ENCODE data around the gene CDS2. TPM values are rescaled to one million over a fixed set of nuclear protein-coding genes. Genes with fewer than 3 reads are reported as not detected.

CDS2 gene
- polyA plus RNA-seq, 1 donor from 2014 or later = 66.7 TPM

DNA sequence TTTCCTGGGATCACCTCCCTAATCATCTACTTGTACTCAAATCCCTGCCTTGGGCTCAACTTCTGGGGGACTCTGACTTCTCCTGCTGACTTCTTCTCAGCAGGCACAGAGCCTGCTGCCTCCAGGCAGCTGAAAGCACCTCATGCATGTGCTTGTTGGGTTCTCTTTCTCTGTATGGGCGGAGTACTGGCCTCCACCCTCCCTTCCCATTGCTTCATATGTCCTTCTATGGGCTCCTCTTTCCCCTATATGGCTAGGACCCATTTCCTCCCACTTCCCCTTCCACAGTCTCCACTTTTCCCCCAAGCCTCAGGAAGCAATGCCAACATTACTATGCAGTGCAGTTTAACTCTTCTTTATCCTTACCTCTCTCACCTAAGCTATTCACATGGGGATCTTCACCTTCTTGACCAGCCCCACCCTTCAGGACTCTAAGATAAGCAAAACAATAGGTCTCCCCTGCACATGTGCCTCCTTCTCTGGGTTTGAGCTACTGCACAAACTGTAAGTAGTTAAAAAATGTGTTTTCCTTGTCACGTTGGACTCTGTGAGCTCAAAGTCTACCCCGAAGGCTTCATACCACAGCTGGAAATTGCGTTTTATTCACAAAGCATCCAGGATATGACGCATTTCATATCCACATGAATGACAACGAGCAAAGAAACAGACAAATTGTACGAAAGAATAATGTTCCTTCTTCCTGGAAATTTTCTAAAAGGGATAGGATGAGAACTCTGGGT lies 93.7 kb downstream of the CDS2 start:
- TF ChIP-seq, protein P1, sequence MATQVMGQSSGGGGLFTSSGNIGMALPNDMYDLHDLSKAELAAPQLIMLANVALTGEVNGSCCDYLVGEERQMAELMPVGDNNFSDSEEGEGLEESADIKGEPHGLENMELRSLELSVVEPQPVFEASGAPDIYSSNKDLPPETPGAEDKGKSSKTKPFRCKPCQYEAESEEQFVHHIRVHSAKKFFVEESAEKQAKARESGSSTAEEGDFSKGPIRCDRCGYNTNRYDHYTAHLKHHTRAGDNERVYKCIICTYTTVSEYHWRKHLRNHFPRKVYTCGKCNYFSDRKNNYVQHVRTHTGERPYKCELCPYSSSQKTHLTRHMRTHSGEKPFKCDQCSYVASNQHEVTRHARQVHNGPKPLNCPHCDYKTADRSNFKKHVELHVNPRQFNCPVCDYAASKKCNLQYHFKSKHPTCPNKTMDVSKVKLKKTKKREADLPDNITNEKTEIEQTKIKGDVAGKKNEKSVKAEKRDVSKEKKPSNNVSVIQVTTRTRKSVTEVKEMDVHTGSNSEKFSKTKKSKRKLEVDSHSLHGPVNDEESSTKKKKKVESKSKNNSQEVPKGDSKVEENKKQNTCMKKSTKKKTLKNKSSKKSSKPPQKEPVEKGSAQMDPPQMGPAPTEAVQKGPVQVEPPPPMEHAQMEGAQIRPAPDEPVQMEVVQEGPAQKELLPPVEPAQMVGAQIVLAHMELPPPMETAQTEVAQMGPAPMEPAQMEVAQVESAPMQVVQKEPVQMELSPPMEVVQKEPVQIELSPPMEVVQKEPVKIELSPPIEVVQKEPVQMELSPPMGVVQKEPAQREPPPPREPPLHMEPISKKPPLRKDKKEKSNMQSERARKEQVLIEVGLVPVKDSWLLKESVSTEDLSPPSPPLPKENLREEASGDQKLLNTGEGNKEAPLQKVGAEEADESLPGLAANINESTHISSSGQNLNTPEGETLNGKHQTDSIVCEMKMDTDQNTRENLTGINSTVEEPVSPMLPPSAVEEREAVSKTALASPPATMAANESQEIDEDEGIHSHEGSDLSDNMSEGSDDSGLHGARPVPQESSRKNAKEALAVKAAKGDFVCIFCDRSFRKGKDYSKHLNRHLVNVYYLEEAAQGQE (IDR thresholded peaks at IDR 0.05; ENCODE audit: borderline replicate concordance) = peak; percentile 27
- TF ChIP-seq TAF1 (IDR thresholded peaks at IDR 0.05; ENCODE audit: low read depth) = no peak
- H3F3A ChIP-seq (ENCODE audit: insufficient read depth, low read length, poor library complexity, severe bottlenecking) = no peaks in the 10 kb centered on the region
- H3K9me2 ChIP-seq (ENCODE audit: insufficient read depth, low read length) = no peaks in the 10 kb centered on the region
- no peaks in the 10 kb centered on the region for H3K27me3 ChIP-seq (ENCODE audit: insufficient read depth, low read depth, low read length)
- H3K9ac ChIP-seq (ENCODE audit: low read length) = peak overlapping the region; percentile 29
- no peaks in the 10 kb centered on the region for H3K36me3 ChIP-seq (ENCODE audit: insufficient read depth, low read length)
- H3K4me3 ChIP-seq (ENCODE audit: low read length) = peak overlapping the region; percentile 29
- no peak overlapping the region for H3K4me2 ChIP-seq (ENCODE audit: low read length)
- no peaks in the 10 kb centered on the region for H4K20me1 ChIP-seq (ENCODE audit: insufficient read depth)
- H3K27ac ChIP-seq (ENCODE audit: low read length) = peak overlapping the region; percentile 42
- H2AFZ ChIP-seq (ENCODE audit: low read depth, low read length) = no peak overlapping the region
- H3K79me2 ChIP-seq (replicated peaks; ENCODE audit: insufficient read depth, low read length) = no peaks in the 10 kb centered on the region
- H3K9me3 ChIP-seq (ENCODE audit: low read length) = no peaks in the 10 kb centered on the region

DNA sequence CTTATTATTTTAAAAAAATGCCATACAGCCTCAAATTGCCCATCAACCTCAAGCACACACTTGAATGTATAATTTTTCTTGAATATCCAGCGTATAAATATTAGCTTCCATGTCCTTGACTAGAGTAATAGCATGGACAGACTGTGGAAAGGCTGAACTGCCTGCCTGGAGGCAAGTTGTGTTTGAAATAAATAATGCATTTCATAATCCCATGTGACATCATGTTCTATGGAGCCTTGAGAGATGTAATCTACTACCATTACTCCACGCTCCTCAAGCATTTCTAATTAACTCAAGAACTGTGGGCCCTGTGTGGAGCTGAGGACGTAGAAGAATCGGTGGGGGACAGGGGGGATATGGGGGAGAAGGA lies 94.2 kb downstream of the CDS2 start:
- Histone ChIP-seq H3K9me2 (ENCODE audit: insufficient read depth, low read length) (no peaks in the 10 kb centered on the region), H3K9me3 (ENCODE audit: low read length) (no peaks in the 10 kb centered on the region), H3K4me2 (ENCODE audit: low read length) (no peak overlapping the region), H2AFZ (ENCODE audit: low read depth, low read length) (no peak overlapping the region), H3F3A (ENCODE audit: insufficient read depth, low read length, poor library complexity, severe bottlenecking) (no peaks in the 10 kb centered on the region), H3K79me2 (replicated peaks; ENCODE audit: insufficient read depth, low read length) (no peaks in the 10 kb centered on the region), H4K20me1 (ENCODE audit: insufficient read depth) (no peaks in the 10 kb centered on the region), H3K27ac (ENCODE audit: low read length) (peak overlapping the region; percentile 42), H3K27me3 (ENCODE audit: insufficient read depth, low read depth, low read length) (no peaks in the 10 kb centered on the region), H3K4me3 (ENCODE audit: low read length) (peak overlapping the region; percentile 29), H3K36me3 (ENCODE audit: insufficient read depth, low read length) (no peaks in the 10 kb centered on the region), H3K9ac (ENCODE audit: low read length) (peak overlapping the region; percentile 29)
- TF ChIP-seq TAF1 (IDR thresholded peaks at IDR 0.05; ENCODE audit: low read depth) = no peak

DNA sequence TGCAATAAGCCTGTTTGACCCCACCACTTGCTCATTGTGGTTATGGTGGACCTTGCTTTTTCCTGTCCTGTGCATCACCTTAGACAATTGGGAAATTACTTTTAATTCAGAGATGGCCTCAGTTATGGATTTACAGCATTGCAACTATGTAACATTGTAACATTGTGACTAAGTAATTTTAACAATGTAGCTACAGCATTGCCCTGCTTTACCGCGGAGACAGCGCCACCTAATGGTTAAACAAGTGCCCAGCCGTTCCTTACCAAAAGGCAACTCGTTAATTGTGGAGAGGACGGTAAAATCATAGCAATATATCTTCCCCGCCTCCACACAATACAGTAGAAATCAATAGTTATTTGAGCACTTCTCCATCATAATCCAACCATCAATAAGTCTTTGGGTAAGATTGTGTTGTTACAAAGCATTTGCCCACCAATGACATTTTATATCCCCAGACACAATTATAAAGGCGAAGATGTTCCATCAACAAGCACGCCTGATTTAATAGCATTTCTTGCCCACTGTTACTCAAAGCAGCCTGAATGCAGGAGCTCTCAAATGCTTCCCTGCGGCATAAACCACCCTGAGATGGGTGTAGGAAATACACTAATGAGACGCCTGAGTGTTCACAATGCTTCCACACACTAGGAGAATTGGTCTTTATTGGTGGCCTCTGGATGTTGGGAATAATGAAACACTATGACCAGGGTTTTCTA lies 96.3 kb downstream of the CDS2 start:
- Histone ChIP-seq H3K9me2 (ENCODE audit: insufficient read depth, low read length) (no peaks in the 10 kb centered on the region), H3K9ac (ENCODE audit: low read length) (no peak overlapping the region), H2AFZ (ENCODE audit: low read depth, low read length) (no peak overlapping the region), H3K4me3 (ENCODE audit: low read length) (no peak overlapping the region), H3F3A (ENCODE audit: insufficient read depth, low read length, poor library complexity, severe bottlenecking) (no peaks in the 10 kb centered on the region), H3K27ac (ENCODE audit: low read length) (no peak overlapping the region), H3K9me3 (ENCODE audit: low read length) (no peaks in the 10 kb centered on the region), H4K20me1 (ENCODE audit: insufficient read depth) (no peaks in the 10 kb centered on the region), H3K27me3 (ENCODE audit: insufficient read depth, low read depth, low read length) (no peaks in the 10 kb centered on the region), H3K4me2 (ENCODE audit: low read length) (no peak overlapping the region), H3K36me3 (ENCODE audit: insufficient read depth, low read length) (no peaks in the 10 kb centered on the region), H3K79me2 (replicated peaks; ENCODE audit: insufficient read depth, low read length) (no peaks in the 10 kb centered on the region)
- TF ChIP-seq, protein P2, sequence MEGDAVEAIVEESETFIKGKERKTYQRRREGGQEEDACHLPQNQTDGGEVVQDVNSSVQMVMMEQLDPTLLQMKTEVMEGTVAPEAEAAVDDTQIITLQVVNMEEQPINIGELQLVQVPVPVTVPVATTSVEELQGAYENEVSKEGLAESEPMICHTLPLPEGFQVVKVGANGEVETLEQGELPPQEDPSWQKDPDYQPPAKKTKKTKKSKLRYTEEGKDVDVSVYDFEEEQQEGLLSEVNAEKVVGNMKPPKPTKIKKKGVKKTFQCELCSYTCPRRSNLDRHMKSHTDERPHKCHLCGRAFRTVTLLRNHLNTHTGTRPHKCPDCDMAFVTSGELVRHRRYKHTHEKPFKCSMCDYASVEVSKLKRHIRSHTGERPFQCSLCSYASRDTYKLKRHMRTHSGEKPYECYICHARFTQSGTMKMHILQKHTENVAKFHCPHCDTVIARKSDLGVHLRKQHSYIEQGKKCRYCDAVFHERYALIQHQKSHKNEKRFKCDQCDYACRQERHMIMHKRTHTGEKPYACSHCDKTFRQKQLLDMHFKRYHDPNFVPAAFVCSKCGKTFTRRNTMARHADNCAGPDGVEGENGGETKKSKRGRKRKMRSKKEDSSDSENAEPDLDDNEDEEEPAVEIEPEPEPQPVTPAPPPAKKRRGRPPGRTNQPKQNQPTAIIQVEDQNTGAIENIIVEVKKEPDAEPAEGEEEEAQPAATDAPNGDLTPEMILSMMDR (IDR thresholded peaks at IDR 0.05; ENCODE audit: poor library complexity, severe bottlenecking) = peak; percentile 54
- TF ChIP-seq RAD21 (conservative IDR thresholded peaks at IDR 0.05) = peak; percentile 28
- TF ChIP-seq, protein P1 (IDR thresholded peaks at IDR 0.05; ENCODE audit: borderline replicate concordance) = no peak
